HG03521 (cell line): ENCODE results near the gene NOVA2.

Experiments used
- ATAC-seq: cut with Tn5 transposase; IDR thresholded peaks from one replicate; pipeline ENCODE4 v1.9.1; 2021; ENCODE audit warnings: mild to moderate bottlenecking, moderate library complexity; ENCODE audit not compliant: unreplicated experiment

The NOVA2 gene

DNA sequence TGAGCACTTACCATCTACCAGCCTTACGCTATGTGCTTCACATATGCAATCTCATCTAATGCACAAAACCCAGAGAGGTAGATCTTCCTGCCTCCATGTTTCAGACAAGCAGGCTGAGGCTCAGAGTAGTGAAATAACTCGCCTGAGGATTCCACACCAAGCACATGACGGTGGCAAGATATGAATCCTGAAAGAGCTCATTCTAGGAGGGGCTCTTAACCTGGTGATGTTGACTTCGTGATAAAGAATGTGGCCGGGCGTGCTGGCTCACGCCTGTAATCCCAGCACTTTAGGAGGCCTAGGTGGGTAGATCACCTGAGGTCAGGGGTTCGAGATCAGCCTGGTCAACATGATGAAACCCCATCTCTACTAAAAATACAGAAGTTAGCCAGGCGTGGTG lies 5.0 kb downstream of the NOVA2 start:
- no peak for ATAC-seq

DNA sequence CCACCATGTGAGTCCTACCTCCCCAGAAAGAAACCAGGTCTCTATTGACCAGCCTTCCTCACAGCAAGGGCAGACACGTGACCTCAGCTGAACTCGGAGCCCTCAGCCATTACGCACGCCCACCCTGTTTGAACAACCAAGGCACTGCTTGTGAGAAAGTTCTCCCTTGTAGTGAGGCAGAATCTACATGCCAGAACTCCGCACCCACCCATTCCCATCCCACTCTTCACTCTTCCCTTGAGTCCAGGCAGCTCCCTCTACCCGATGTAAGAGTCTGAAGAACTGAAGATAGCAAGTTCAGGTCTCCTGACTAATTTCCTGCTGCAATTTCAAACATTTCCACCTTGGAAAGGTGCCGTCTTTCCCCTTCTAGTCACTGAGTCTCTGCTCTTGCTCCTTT lies 6.4 kb downstream of the NOVA2 start:
- ATAC-seq = no peak

DNA sequence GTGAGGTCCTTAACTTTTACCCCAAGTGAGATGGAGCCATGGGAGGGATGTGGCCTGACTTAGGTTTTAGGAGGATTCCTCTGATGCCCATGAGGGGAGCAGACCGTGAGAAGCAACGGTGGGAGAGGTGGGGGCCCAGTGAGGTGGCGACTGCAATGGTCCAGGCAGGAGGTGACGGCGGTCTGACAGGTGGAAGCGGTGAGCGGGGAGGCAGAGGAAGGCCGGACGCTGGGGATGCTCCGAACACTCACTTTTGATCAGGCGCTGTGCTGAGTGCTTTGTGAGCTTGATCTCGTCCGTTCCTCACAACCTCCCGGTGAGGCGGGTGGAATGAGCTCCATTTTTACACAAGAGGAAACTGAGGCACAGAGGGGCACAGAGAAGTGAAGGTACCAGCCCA lies 11.6 kb downstream of the NOVA2 start:
- no peak for ATAC-seq

DNA sequence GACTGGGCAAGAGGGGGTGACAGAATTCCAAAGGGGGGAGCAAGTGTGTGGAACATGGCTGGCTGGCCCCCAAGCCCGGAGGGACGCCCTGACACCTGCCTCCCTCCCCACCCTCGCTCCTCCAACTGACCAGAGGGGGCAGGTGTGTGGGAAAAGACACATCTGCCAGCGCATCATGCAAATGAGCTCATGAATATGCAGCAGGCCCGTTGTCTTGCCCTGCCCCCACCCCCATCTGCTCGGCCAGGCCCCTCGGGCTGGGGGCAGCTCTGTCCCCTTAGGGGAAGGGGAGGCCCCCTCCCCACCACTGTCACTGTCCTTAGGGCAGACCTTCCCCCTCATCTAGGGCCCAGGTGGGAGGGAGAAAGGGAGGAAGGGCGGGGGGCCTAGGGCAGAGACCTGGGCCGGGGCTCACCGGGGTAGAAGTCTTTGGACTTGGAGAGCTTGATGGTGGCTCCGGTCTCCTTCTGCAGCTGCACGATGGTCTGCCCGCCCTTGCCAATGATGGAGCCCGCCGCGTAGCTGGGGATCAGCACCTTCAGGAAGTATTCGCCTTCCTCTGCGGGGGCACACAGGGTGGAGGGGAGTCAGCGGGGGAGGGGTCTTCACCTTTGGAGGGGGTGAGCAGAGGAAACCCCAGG lies 12.9 kb downstream of the NOVA2 start:
- ATAC-seq = no peak

DNA sequence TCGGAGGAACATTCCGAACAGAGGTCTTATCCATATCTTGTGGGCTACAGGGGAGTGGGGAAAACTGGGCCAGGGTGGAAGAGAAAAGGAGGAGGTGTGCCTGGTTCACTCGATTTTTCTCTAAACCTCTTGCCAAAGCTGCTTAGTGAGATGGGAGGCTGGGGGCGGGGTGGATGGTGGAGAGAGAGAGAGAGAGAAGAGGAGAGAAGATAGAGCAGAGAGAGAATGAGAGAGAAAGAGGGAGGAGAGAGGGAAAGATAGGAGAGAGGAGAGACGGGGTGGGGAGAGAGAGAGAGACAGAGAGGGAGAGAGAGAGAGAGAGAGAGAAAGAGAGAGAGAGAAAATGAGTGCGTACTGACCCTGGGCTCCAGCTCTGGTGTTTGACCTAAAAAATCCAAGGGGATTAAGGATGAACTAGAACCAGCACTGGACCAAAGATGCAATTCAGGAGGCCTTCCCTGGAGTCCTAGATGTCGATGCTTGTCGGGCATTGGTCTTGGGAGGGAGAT lies 14.1 kb downstream of the NOVA2 start:
- ATAC-seq = no peak

DNA sequence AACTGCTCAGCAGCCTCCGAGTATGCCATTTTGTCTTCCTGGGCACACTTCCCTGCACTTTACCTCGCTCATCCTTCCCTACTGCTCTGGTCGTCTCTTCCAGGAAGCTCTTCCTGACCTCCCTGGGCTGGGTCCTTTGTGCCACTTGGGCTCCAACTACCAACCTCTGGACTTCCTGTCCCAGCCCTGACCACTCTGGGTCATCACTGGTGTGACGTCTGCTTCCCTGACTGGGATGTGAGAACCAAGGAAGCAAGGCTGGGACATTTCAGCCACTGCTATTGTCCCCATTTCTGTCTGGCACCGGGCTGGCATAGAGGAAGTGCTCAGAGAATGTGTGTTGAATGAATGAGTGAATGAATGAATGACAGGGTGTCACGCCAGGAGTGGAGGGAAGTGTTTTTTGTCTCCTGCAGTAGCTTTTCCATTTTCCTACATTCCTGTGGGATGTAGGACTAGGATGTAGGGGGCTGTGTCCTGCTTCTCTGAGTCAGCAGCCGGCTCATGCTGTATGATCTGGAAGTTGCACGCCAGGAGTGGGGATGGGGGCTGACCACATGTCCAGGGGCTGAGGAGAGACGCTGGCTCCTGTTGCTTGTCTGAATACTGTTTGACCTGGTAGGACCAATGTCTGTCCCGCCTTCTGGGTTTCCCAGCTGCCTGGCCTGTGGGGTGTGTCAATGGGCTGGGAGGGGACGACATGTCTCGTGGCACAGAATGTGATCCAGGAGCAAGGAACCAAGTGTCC lies 14.7 kb downstream of the NOVA2 start:
- ATAC-seq = no peak

DNA sequence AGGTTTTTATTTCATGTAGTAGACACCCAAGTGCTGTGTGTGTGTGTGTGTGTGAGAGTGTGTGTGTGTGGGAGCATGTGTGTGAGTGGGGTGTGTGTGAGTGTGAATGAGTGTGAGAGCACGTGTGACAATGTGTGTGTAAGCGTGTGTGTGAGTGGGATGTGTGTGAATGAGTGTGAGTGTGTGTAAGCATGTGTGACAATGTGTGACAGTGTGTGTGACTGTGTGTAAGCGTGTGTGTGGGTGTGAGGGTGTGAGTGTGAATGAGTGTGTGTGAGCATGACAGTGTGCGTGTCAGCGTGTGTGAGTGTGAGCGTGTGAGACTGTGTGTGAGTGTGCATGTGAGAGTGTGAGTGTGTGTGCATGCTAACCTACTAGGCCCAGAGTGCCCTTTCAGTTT lies 15.3 kb downstream of the NOVA2 start:
- no peak for ATAC-seq

DNA sequence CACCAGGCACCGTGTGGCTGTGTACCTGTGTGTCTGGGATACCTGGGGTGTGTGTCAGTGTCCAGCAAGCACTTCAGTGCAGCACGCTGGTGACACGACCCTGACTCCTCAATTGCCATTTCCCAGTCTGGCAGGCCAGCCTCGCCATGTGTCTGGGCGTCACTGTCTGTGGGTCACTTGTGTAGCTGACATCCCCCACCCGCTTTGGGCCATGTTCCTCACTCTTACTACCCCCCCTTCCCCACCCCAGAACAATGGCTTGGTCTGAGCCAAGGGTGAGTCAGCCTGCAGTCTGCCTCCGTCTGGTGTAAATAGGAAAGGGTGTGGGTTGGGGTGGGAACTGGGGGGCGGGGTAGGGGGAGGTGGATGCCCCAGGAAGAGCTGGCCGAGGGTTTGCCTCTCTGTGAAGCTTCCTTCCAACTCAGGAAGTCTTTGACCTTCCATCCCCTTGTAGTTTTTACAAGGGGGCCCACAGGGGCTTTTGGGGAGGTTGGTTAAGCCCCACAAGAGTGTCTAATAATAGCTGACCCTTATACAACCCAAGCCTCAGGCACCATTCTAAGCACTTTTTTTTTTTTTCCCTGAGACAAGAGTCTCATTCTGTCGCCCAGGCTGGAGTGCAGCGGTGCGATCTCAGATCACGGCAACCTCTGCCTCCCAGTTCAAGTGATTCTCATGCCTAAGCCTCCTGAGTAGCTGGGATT lies 17.6 kb downstream of the NOVA2 start:
- no peak for ATAC-seq

DNA sequence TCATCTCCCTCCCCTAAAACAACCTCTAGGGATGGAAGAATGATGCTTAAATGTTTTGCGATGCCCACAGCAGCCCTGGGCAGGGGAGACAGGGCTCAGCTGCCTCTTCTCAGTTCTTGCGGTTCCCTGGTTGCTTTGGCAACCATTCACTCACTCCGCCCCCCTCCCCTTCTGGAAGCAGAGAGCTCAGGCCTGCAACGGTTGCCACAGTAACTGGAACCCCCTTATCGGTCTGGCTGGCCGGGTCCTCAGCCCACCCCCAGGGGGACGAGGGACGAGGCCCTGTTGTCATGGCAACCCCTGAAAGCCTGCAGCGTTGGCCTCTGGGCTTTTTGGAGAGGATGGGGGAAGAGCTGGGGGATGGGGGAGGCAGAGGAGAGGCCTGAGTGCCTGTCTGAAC lies 19.5 kb downstream of the NOVA2 start:
- ATAC-seq = no peak

DNA sequence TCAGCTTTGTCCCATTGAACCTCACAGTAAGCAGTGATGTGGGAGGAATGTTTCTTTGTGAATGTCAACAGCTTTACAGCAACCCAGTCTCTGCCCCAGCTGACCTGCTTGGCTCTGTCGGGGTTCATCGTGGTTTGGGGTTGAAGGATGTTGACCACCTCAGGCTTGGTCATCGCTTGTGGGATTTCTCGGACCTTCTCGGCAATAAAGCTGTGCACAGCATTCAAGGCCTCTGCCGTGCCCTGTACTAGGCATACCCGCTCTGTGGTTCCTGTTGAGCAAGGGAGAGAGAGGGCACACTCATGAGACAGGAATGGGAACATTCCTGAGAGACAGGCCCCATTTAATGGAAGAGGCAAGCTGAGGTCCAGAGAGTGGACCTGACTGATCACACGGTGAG lies 20.0 kb downstream of the NOVA2 start:
- no peak for ATAC-seq

DNA sequence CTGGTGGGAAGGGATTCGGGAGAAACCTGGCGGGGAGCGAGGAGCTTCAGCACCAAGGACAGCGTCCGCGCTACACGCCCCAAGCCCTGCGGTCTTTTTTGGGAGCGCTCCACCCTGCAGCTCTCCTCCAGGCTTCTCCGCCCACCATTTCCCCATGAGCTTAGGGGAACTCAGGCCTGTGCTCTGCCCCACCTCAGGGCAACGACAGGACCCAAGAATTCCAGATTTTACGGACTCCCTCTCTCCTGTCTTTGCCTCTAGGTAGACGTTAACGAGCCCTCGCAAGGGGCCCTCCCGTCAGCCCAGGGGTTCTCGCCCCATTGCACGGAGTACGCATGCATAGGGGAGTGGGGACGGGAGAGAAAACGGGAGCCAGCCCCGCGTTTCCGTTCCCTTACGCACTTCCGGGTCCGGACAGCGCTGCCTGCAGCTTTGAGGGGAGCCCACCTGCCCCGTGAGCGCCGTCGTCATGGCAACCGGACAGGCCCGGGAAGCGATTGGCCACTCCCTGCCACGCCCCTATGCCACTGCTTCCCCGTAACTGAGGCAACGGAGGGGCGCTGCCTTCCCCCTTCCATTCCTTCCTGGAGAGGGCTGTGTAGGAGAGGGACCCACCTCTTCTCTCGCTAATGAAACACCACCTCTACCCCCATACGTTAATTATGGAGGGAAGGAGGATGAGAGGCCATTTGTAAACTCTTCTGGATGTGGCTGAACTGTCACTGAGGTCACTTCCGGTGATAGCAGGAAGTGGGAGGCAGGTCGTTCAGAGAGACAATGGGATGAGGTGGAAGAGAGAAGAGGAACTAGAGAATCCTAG lies 20.8 kb downstream of the NOVA2 start:
- no peak for ATAC-seq

DNA sequence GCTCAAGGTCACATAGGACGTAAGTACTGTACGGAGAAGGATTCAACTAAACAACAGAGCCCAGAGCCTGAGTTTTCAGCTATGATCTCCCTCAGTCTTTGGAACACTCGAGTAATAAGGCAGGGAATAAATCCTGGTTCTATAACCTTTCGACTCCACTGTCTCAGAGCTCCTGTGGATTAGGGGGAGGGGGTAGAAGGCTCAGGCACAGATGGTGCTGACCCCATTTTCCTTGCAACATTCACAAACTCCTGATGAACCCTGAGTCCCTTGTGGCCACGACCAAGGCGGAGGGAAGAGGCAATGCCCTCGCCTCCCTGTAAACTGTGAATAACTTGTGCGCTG lies 21.4 kb downstream of the NOVA2 start:
- no peak for ATAC-seq

DNA sequence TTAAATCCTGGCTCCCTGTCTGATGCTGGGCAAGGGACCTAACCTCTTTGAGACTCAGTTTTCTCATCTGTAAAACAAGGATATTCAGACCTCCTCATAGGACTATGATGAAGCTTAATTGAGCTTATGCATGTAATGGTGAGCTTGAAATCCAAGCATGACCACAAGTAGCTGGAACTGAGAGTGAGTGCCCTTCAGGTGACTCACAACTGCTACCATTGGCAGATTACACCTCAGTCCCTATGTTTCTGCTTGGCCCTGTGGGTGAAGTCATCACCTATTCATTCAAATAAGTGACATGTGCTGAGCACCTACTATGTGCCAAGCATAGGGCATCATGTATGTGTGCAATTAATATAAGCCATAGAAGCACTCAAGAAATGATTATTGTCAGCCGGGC lies 25.7 kb downstream of the NOVA2 start:
- ATAC-seq = no peak

DNA sequence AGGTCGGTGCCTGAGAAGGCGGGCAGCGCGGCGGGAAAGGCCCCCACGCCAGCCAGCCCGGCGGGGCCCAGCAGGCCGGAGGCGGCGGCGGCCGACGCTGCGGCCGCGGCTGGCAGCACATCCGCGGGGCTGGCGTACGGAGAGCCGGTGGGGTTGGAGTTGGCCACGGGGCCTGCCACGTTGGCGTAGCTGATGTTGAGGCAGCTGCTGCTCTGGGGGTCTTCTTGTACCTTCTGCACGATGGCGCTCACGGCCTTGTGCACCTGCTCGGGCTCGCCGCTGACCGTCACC lies 33.2 kb downstream of the NOVA2 start:
- ATAC-seq = no peak

DNA sequence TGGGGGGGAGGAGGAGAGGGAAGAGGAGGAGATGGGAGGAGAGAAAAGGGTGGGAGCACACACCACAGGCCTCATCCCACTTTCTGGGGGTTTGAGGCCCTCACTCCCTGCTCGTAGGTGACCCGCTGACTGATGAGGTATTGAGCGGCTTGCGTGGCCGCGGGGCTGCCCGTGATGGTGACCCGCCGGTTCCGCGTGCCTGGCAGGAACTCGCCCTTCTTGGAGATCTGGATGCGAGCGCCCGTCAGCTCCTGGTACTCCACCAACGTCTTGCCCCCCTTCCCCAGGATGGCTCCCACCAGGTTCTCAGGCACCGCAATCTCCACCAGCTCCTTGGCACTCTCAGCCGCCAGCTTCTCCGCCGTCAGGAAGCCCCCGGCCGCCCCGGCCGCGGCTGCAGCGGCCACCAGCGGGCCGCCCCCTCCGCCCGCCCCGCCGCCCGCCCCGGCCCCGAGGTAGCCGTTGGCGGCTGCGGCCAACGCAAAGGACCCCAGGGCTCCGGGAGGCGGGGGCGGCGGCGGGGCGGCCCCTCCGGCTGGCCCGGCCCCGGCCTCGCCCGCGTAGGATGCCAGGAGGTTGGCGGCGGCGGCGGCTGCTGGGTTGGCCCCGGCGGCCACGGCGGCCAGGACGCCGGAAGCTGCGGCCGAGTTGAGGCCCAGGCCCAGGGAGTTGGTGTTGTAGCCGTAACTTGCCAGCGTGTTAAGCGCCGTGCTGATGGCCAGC lies 33.7 kb downstream of the NOVA2 start:
- no peak for ATAC-seq

DNA sequence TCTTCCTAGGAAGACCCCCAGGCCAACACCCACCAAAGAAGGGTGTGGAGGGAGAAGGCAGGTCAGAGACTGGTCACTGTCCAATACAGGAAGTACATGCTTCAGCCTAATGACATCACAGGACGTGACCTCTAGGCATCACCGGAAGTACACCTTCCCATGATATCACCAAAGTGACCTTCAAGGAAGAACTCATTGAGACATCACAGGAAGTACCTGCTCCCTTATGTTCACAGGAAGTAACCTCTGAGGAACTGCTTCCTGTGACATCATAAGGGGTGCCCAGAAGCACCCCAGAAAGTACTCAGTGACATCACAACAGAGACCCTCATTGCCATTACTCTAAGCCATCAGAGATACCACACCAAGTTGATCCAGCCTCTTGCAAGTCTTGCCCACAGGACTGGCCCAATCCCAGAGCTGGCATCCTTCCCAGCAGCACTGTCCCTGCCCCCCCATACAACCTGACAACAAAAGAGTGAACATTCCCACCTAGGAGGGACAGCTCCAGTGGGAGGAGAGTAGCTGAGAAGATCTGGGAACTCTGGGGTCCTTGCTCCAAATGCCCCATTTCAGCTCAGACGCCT lies 34.8 kb downstream of the NOVA2 start:
- no peak for ATAC-seq

DNA sequence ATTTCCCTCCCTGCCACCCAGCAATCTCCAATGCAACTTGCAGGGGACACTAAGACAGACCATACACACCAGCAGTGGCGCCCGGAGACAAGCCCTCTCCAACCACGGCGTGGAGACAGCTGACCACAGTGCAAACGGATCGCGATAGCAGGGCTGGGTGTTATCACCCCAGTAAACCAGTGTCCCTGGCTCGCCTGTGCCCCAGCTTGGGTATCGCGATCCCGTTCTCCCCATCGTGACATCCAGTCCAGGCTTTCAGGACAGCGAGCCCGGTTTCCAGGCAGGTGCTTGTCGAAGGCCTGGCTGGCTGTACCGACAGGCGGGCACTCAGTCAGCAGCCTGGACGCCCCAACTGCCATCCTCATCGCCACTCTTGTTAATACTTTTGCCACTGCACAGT lies 38.4 kb downstream of the NOVA2 start:
- ATAC-seq = no peak

DNA sequence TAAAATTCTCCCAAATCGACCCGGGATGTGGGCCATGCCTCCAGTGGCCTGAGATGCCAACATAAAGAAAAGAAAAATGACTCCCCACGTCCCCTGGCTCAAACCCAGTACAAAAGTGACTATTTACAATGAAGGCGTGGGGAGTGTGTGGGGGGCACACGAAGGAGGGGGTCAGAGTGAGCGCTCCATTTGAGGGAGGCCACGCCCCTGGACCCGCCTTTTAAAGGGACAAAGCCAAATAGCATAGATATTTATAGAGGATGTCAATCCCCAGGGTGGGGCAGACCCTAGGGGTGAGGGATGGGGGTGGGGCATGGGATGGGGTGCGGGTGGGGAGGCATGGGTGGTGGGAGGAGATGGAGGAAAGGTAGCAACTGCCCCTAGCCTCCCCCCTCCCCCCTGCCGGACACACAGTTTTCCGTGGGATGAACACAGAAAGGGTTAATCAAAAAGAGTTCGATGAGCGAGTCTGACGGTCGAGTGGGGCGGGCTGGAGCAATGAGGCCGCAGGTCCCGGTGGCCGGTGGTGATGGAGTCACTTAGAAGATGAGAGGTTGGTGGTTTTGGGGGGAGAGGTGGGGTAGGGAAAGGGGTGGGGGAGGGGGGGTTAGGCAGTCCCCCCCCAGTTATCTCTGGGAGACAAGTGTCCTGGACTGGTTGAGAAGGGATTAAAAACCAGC lies 39.0 kb downstream of the NOVA2 start:
- no peak for ATAC-seq

DNA sequence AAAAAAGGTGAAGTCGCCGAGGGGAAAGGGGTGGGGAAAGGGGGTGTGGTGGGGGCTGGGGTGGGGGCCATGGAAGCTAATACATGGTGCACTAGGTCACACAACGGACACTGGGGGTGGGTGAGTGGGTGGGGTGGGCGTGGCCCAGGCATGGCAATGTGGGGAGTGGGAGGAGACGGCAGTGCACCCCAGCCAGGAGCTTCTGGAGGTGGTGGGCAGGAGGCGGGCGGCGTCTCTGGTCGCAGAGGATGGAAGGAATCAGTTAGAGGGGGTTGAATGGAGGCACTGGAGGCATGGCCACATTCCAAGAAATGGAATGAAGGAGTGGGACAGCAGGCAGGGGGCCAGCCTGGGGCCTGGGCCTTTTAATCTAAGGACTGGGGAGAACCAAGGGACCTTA lies 39.9 kb downstream of the NOVA2 start:
- ATAC-seq = no peak

DNA sequence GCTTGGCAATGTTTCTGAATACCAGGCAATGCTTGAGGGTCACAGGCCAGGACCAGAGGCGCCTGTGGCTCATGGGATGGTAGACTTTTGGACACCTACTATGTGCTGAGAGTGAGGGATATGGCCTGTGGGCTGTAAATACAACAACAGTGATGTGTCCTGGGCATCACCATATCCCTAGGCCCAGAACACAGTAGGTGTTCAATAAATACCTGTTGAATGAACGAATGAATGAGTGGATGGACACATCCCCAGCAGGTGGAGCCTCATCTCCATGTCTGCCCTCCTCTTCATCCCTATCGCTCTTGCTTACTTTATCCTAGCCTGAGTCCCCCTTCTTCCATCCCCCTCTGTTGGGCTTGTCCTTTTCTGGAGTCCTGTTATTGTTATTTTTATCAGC lies 42.6 kb downstream of the NOVA2 start:
- no peak for ATAC-seq
